Measurements from ENCODE around the gene PRKCB. TPM values are rescaled to one million over a fixed set of nuclear protein-coding genes. Genes with fewer than 3 reads are reported as not detected.
"Not testable (repeated sequence)": the region's sequence is repeated elsewhere in the genome, so short reads cannot be mapped to it uniquely, and the experiment has no call there.

Gene PRKCB
- total and polyA plus RNA-seq, 2 of the 8 experiments (the other 6 are each of a cell fraction or from before 2014, with no cell fraction given), result 7.1 to 12.1 TPM

- TF ChIP-seq RXRA (IDR thresholded peaks at IDR 0.05; ENCODE audit: insufficient read depth, low read depth, low read length), result no peak
- TF ChIP-seq SUZ12 (IDR thresholded peaks at IDR 0.05; ENCODE audit: low read length), result no peak
- no peak for TF ChIP-seq EP300 (IDR thresholded peaks at IDR 0.05; ENCODE audit: borderline replicate concordance in 1 of 2, low read depth in 2 of 2, low read length in 2 of 2)
- no peak for TF ChIP-seq NRF1 (IDR thresholded peaks at IDR 0.05; ENCODE audit: low read depth, low read length)
- TF ChIP-seq POLR2AphosphoS5 (IDR thresholded peaks at IDR 0.05; ENCODE audit: low read depth, low read length), result no peak
Measured at GRCh38 chr16:24102209-24102660, 266.5 kb downstream of the PRKCB start (continued).

DNA sequence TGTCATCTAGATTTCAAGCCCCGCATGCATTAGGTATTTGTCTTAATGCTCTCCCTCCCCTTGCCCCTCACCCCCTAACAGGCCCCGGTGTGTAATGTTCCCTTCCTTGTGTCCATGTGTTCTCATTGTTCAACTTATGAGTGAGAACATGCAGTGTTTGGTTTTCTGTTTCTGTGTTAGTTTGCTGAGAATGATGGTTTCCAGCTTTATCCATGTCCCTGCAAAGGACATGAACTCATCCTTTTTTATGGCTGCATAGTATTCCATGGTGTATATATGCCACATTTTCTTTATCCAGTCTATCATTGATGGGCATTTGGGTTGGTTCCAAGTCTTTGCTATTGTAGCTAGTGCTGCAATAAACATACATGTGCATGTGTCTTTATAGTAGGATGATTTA is 269.7 kb downstream of the PRKCB start:
- CTCF ChIA-PET (ENCODE audit: partially characterized antibody), result interaction anchor here (0.9 kb wide), 1 partner anchor 34 kb away, joined by 3 read pairs; no protein-coding TSS in a partner anchor
- H3K23me2 ChIP-seq (ENCODE audit: low read depth, low read length); H3K23ac ChIP-seq (ENCODE audit: insufficient read length); H3K27me3 ChIP-seq (replicated peaks in 1 of 4; ENCODE audit: control insufficient read depth in 3 of 4, extremely low read depth in 1 of 4, insufficient read depth in 3 of 4, low read length in 3 of 4); H3K4me2 ChIP-seq (ENCODE audit: insufficient read depth in 1 of 2, low read depth in 2 of 2, low read length in 2 of 2); H3K79me1 ChIP-seq (ENCODE audit: low read depth, low read length); H4K8ac ChIP-seq (ENCODE audit: extremely low read depth, insufficient read depth, low read length); DNase-seq (ENCODE audit: low read depth in 1 of 2, low spot score in 2 of 2); H3K4ac ChIP-seq (replicated peaks; ENCODE audit: insufficient read length, low read depth, low read length); FAIRE-seq; H2BK20ac ChIP-seq (ENCODE audit: low read length); H3K9me3 ChIP-seq (ENCODE audit: insufficient read depth in 2 of 2, low read depth in 1 of 2, low read length in 1 of 2); H3K56ac ChIP-seq (replicated peaks; ENCODE audit: insufficient read length, low read depth, low read length); H3K18ac ChIP-seq (ENCODE audit: extremely low read depth, low read length); H2BK120ac ChIP-seq (replicated peaks; ENCODE audit: low read depth, low read length); H2AK5ac ChIP-seq (ENCODE audit: low read depth, low read length); H3K14ac ChIP-seq (ENCODE audit: insufficient read length); H4K91ac ChIP-seq (replicated peaks; ENCODE audit: insufficient read length, low read length); H3K27ac ChIP-seq (ENCODE audit: low read depth, low read length); H3K36me3 ChIP-seq (ENCODE audit: control insufficient read depth in 2 of 4, insufficient read depth in 4 of 4, low read length in 3 of 4); H2BK12ac ChIP-seq (ENCODE audit: low read depth, low read length); H3K4me3 ChIP-seq (ENCODE audit: extremely low read depth in 1 of 4, insufficient read depth in 2 of 4, low read depth in 3 of 4, low read length in 4 of 4); H2BK5ac ChIP-seq (ENCODE audit: low read depth, low read length); H4K20me1 ChIP-seq (replicated peaks in 1 of 2; ENCODE audit: control insufficient read depth in 1 of 2, insufficient read depth in 2 of 2, low read length in 2 of 2); H4K5ac ChIP-seq (ENCODE audit: insufficient read length, low read depth, low read length); H2AFZ ChIP-seq (ENCODE audit: low read length); POLR2A ChIA-PET (ENCODE audit: partially characterized antibody); H3K4me1 ChIP-seq (replicated peaks in 1 of 4; ENCODE audit: control insufficient read depth in 3 of 4, insufficient read depth in 4 of 4, low read length in 3 of 4); H3K9ac ChIP-seq (replicated peaks in 1 of 4; ENCODE audit: extremely low read depth in 1 of 4, low read depth in 3 of 4, low read length in 3 of 4); H3K79me2 ChIP-seq (ENCODE audit: control insufficient read depth in 1 of 2, insufficient read depth in 2 of 2, low read length in 2 of 2); H2BK15ac ChIP-seq (ENCODE audit: low read length): not testable (repeated sequence)
- WGBS, 2 experiments (ENCODE audit: extremely low coverage in 1 of 2, insufficient coverage in 1 of 2, insufficient read length in 1 of 2, insufficient replicate concordance in 2 of 2, low coverage in 1 of 2, low lambda C conversion rate in 2 of 2, missing lambda C conversion rate in 1 of 2), result 100% methylated on average over 1 of the region's 2 CpGs; no CpG with 5 or more reads in 1 of the 2 experiments
